LNCAP (cell line): ENCODE results near the gene GRM8.

Source experiments
- TF ChIP-seq, protein P1 (sequence below): fragments of 450-650 bp; IDR thresholded peaks from 2 replicates; pipeline ENCODE4 v1.5.1; 2017; ENCODE audit warnings: mild to moderate bottlenecking

Gene GRM8

DNA sequence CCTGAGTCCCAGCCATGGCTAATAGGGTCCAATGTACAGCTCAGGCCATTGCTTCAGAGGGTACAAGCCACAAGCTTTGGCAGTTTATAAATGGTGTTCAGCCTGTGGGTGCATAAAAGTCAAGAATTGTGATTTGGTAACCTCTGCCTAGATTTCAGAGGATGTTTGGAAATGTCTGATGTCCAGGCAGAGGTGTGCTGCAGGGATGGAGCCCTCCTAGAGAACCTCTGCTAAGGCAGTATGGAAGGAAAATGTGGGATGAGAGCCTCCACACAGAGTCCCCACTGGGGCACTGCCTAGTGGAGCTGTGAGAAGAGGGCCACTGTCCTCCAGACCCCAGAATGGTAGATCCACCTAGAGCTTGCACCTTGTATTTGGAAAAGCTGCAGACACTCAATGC lies 779.9 kb downstream of the GRM8 start:
- TF ChIP-seq, protein P1, sequence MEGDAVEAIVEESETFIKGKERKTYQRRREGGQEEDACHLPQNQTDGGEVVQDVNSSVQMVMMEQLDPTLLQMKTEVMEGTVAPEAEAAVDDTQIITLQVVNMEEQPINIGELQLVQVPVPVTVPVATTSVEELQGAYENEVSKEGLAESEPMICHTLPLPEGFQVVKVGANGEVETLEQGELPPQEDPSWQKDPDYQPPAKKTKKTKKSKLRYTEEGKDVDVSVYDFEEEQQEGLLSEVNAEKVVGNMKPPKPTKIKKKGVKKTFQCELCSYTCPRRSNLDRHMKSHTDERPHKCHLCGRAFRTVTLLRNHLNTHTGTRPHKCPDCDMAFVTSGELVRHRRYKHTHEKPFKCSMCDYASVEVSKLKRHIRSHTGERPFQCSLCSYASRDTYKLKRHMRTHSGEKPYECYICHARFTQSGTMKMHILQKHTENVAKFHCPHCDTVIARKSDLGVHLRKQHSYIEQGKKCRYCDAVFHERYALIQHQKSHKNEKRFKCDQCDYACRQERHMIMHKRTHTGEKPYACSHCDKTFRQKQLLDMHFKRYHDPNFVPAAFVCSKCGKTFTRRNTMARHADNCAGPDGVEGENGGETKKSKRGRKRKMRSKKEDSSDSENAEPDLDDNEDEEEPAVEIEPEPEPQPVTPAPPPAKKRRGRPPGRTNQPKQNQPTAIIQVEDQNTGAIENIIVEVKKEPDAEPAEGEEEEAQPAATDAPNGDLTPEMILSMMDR, result no peak

DNA sequence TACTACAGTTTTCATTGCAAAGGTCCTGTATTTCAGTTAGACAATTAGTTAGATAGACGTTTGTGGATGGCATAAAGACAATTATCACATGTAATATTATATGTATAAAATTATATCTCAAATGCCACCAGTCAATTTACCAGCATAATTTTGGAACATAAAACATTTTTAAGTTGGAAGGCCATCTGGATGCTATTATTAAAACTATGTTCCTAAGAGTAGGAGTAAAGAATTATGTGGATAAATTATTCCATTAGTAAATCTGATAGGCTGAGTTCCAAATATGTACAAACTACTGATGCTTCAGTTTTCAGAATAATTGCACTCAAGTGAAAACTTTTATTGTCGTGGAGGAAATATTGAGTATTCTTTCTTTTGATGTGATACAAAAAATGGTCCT lies 790.3 kb downstream of the GRM8 start:
- TF ChIP-seq, protein P1, result no peak

DNA sequence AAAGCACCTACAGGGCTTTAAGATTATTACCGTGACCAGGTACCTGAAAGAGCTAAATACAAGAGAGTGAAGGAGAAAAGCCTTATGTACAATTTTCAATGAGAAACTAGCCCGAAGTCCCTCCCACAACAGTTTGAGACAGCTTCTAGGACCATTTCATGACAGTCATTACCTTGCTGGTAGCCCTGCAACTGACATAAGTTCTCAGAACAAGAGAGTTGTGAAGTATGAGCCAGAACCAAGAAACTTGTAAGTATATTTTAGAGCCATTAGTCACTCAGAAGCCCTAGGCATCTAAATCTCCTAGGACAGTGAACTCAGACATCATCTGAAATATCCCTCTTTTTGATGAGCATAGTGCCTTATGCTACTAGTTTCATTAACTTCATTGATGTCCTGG lies 792.1 kb downstream of the GRM8 start:
- TF ChIP-seq, protein P1, result no peak

DNA sequence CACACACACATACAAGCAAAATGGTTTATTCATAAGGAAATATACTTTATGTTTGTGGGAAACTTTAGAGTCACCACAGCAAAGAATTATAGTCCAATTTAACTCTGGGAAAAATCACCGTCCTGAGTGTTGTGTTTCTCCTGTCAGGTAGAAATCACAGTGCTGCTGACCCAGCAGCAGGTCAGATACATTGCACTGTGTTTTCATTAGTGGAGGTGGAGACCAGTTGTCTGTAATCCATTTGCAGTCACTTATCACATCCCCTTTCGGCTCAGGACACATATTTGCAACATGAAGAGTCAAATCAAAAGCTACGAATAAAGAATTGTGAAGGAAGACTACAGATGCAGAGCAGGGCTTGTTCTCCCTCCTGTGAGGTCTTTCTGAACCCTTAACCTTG lies 799.6 kb downstream of the GRM8 start:
- TF ChIP-seq, protein P1, result no peak

DNA sequence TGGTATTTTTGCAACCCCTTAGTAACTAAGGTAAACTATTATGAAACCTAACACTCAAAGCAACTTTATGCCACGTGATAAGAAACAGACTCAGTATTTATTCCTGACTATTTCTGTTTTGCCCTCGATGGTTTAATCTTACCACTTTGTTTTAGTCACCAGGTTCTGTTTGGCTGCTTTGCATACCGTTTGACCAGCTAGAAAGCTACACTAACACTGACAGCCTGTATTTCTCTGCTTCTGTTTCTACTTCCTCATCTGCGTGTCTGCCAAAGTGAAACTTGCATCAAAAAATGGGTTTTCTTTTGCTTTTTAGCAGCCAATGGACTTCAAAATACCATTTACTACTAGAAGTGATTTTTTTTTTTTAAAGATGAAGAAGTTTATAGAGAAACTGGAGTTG lies 802.5 kb downstream of the GRM8 start:
- TF ChIP-seq, protein P1, result no peak

DNA sequence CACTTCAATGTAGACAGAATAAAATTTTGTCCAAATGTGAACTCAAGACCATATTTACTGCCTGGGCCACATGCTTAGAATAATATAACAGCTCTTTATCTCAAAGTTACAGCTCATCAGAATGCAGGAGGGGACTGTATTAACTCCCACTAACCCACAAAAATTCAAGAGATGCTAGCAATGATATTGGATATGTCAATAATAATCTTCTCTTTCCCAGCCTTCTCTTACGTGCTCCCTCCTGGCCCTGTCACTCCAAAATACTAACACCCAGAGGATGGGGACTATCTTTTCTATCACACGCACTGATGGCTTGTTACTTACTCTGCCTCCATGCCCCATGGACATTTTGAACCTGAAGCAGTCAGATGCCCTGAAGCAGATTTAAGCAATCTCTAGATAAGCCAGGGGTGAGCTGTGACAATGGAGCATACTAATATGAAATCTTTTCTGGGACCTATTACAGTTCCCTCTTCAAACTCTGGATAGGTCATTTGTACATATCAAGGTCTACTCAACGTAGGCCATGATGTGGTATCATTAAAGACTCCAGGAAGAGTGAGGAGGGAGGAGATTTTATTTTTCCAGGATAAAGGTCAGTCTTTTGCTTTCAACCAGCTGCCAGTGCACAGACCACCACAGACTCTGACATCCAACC lies 803.0 kb downstream of the GRM8 start:
- TF ChIP-seq, protein P1, result no peak

DNA sequence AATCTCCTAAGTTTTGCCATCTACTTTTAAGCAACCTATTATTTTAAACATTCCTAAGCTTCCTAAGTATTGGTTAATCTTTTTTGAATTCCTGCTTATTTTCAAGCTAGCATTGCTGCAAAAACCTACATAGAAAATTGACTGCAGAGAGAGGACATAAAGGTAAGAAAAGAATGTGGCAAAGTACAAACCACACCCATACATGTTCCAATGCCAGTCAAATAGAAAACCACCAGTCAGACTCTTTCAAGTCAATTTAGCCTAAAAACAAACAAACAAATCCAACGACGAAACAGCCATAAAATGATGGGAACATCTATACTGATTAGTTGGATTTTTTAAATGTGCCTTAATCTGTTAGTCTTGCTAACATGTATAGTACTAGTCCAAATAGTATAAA lies 804.8 kb downstream of the GRM8 start:
- TF ChIP-seq, protein P1, result no peak

DNA sequence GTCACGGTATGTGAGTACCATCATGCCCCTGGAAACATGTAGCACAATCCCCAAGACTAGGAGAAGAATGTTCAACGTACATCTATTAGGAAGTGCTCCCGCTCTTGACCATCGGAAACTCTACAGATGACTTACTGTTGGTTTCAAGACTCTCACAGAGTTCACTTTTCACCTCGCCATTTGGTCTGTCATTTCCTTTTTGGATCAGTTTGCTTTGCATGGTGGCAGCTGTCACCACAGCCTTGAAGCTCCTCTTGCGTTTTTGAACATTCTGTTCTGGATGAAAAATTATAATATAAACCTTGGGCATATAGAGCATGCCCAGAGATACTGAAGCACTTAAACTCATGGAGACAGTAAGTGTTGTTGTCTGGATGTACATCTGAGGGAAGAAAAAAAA lies 806.8 kb downstream of the GRM8 start:
- TF ChIP-seq, protein P1, result no peak
